ENCODE results near the gene IL17RB.
A peak's percentile ranks its signal among the peaks of the same experiment; 100 is the strongest.

The IL17RB gene, protein sequence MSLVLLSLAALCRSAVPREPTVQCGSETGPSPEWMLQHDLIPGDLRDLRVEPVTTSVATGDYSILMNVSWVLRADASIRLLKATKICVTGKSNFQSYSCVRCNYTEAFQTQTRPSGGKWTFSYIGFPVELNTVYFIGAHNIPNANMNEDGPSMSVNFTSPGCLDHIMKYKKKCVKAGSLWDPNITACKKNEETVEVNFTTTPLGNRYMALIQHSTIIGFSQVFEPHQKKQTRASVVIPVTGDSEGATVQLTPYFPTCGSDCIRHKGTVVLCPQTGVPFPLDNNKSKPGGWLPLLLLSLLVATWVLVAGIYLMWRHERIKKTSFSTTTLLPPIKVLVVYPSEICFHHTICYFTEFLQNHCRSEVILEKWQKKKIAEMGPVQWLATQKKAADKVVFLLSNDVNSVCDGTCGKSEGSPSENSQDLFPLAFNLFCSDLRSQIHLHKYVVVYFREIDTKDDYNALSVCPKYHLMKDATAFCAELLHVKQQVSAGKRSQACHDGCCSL

GRCh38 chr3:53846134-53846850 is at the start of gene IL17RB, which contains the start of gene CHDH:
TSS of gene IL17RB (plus strand) at chr3:53846568. CDS start at chr3:53846589, 21 bp downstream.
TSS of gene CHDH (minus strand) at chr3:53846419. CDS start at chr3:53824008, 22,411 bp downstream.
- DNase-seq = peak; percentile 80

- no peak for DNase-seq
Measured at GRCh38 chr3:53798144-53798543, 48.2 kb upstream of the IL17RB start.

DNA sequence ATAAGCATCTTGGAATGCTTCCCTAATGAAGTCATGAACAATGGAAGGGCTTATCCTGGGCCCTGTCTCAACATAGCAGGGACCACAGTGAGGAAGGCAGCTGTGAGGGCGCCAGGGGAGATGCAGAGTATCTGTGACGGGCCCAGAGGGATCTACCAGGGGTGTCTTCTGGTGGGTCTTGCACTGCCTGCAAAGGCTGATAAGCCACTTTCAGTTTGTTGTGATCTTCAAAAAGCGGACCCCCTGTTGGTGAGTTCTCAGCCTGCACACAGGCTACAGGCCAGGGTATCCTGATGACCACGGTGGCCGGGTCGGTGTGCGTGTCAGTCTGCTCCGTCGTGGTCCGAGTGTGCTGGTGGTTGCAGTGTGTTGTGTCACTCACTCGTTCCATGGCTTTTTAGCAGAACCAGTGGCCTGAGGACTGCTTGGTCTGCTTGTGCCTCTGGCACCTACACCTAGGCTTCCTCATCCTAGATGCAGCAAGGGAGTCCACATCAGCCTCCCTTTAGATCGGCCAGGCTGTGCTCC is 47.0 kb upstream of the IL17RB start:
- DNase-seq = no peak

DNA sequence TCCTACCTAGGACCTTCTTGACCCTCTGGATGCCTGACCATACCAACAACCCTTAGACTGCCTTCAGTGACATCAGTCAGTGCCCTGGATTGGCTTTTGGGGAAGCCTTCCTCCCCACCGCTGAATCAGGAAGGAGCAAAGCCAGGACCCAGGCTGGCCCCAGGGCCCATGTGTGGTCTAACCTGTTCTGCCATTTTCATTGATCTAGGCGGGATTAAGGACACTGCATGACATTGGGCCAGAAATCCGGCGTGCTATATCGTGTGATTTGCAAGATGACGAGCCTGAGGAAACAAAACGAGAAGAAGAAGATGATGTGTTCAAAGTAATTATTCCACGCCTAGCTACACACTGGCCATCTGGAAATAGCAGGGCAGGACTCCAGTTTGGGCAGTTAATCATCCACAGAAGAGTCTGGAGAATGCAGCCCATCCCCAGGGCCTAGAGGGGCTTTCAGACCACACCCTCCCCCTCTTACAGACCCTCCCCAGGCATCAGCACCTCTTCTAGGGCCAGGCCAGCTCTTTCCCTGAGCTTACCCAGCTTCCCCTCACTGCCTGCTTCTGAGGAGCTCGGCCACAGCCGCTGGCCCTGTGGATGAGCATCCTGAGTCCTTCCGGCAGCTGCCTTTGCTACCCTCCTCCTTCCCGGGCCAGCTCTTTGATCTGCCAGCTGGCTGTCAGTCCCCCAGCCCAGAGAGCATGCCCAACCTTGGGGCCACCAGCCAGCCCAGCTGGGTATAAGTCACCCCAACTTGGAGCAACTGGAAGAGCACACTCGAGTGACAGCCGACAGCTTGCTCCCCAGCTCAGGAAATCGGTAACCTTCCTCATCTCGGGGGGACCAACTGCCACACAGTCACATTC is 46.1 kb upstream of the IL17RB start:
- no peak for DNase-seq

GRCh38 chr3:53801319-53801718 is 45.0 kb upstream of the IL17RB start:
- DNase-seq = no peak

GRCh38 chr3:53802256-53802880 is 44.0 kb upstream of the IL17RB start:
- DNase-seq = no peak

GRCh38 chr3:53803124-53803815 is 43.1 kb upstream of the IL17RB start:
- DNase-seq = no peak

GRCh38 chr3:53803816-53804695 is 42.3 kb upstream of the IL17RB start:
- no peak for DNase-seq

- no peak for DNase-seq
Measured at GRCh38 chr3:53804697-53805462, 41.5 kb upstream of the IL17RB start.

DNA sequence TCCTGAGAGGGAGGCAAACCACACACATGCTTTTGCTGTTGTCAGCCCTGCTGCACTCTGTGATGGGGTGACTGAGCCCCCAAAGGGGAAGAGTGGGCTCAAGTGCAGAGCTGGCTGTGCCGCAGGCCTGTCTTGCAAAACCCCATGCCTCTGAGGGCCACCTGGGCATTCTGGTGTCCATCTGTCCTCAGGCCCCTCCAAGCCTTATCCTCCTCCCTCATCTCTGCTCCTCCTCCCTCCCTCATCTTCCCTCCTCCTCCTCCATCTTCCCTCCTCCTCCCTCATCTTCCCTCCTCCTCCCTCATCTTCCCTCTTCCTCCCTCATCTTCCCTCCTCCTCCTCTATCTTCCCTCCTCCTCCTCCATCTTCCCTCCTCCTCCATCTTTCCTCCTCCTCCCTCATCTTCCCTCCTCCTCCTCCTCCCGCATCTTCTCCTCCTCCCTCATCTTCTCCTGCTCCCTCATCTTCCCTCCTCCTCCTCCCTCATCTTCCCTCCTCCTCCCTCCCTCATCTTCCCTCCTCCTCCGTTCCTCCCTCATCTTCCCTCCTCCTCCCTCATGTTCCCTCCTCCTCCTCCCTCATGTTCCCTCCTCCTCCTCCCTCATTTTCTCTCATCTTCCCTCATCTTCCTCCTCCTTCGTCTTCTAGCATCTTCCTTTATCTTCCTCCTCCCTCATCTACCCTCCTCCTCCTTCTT is 40.8 kb upstream of the IL17RB start:
- DNase-seq = no peak

GRCh38 chr3:53806182-53807116 is 39.9 kb upstream of the IL17RB start:
- DNase-seq = no peak

DNA sequence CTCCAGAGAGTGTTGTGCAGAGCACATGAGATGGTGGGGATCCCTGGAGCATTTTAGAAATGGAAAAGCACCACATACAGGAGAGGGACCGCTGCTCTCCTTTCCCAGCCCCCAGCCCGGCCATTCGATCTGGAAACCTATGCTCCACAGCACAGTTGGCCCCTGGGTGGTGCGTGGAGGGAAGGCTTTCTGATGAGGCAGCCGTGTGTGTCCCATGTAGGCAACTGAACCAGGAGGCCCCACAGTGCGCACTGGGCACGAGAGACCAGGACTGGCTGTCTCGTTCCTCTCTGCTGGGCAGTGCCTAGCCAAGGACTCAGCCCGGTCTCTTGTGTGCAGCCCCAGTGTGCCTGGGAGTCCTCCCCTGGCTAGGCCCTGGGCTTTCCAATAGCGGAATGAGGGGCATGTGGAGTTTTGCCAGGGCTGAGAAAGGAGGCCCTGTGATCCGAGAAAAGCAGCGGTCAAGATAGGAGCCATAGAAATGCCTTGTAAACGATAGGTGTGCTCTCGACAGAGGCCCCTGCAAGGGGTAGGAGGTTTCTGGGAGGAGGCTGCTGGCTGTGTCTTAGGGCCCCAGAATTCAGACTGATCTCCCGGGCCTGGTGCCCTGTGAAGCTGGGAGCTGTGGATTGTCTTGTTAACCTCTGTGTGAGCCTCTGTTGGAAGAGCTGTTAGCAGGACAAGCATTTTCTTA is 39.1 kb upstream of the IL17RB start:
- no peak for DNase-seq

DNA sequence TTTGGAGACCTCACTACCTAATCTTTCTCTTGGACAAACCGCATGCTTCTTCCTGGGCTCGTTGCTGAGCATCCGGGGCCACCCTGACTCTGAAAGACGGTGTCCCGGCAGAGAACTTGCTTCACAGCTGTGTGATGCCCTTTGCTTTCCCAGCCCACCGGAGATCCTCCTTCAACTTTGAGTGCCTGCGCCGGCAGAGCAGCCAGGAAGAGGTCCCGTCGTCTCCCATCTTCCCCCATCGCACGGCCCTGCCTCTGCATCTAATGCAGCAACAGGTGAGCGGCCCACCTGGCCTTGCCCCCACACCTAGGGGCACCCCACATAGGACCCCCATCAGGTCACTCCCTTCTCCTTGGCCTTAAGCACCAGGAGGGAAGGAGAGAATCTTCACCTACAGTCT is 37.9 kb upstream of the IL17RB start:
- DNase-seq = no peak

- no peak for DNase-seq
Measured at GRCh38 chr3:53809267-53809666, 37.1 kb upstream of the IL17RB start.

- no peak for DNase-seq
Measured at GRCh38 chr3:53809764-53810400, 36.5 kb upstream of the IL17RB start.

GRCh38 chr3:53811143-53811927 is 35.0 kb upstream of the IL17RB start:
- DNase-seq = no peak
